Progenitor cell of endocrine pancreas (in vitro differentiated cells): ENCODE results near the gene PNPO. TPM values are rescaled to one million over a fixed set of nuclear protein-coding genes. Genes with fewer than 3 reads are reported as not detected.

ENCODE experiments used
- DNase-seq: peaks from one replicate; pipeline ENCODE4 v3.0.0; 2021; ENCODE audit warnings: low spot score; ENCODE audit not compliant: unreplicated experiment
- H3K27ac Mint-ChIP-seq: 2 replicates; pipeline ENCODE4 v1.8.0; 2021; ENCODE audit warnings: mild to moderate bottlenecking, moderate library complexity, mixed read lengths
- H3K27me3 Mint-ChIP-seq: 2 replicates; pipeline ENCODE4 v1.8.0; 2021; ENCODE audit warnings: mixed read lengths
- H3K36me3 Mint-ChIP-seq: 2 replicates; pipeline ENCODE4 v1.8.0; 2022; ENCODE audit warnings: mixed read lengths; ENCODE audit not compliant: insufficient read depth
- H3K4me1 Mint-ChIP-seq: 2 replicates; pipeline ENCODE4 v1.8.0; 2021; ENCODE audit warnings: low read depth, mixed read lengths
- H3K4me3 Mint-ChIP-seq: 2 replicates; pipeline ENCODE4 v1.8.0; 2021; ENCODE audit warnings: low read depth, mild to moderate bottlenecking, moderate library complexity, mixed read lengths
- H3K9me3 Mint-ChIP-seq: 2 replicates; pipeline ENCODE4 v1.8.0; 2021; ENCODE audit warnings: low read depth, mixed read lengths
- CTCF ChIP-seq: fragments of 200-600 bp; sonication (generic); IDR thresholded peaks from one replicate; pipeline ENCODE4 v1.5.0; 2021; ENCODE audit warnings: antibody characterized with exemption, mild to moderate bottlenecking; ENCODE audit not compliant: unreplicated experiment
- long read RNA-seq: library from polyadenylated mRNA; unstranded; transcript quantifications from one replicate; pipeline ENCODE4 v2.0.0, GENCODE V29; 2020
- total RNA-seq: library from RNA; stranded (reverse); gene quantifications from 2 replicates; pipeline ENCODE4 v1.2.1, GENCODE V29; 2021

The PNPO gene
- total RNA-seq, result 11.9 and 12.2 TPM in 2 replicates
- long read RNA-seq, transcript PNPO-217 (7 exons, 3,465 nt), result major isoform, 25 of 28 reads
- long read RNA-seq, partial matches to known transcripts, result 0 of 28 reads
- long read RNA-seq, other reads (novel, unspliced or antisense), result 0 of 28 reads

- Mint-ChIP-seq H3K9me3 (peaks cover 5% of the 10 kb centered on the region), H3K27ac (peak within 1 kb of the TSS; percentile 38), H3K4me3 (peak within 1 kb of the TSS; percentile 75), H3K36me3 (no peaks in the 10 kb centered on the region), H3K27me3 (peaks cover 12% of the 10 kb centered on the region), H3K4me1 (peaks cover 6% of the 10 kb centered on the region)
- peak; percentile 45 for DNase-seq
- no peak for TF ChIP-seq CTCF
These were observed at the start of gene PNPO for GRCh38 chr17:47941246-47942095. PNPO (plus strand) TSS chr17:47941571; CDS start chr17:47941676, 105 bp downstream.

GRCh38 chr17:47894498-47895346, 46.6 kb upstream of the PNPO start:
- H3K27me3 Mint-ChIP-seq, result no peaks in the 10 kb centered on the region
- DNase-seq, result no peak
- peak overlapping the region; percentile 98 for H3K27ac Mint-ChIP-seq
- H3K4me3 Mint-ChIP-seq, result peak overlapping the region; percentile 96
- H3K9me3 Mint-ChIP-seq, result no peaks in the 10 kb centered on the region
- peaks cover 23% of the 10 kb centered on the region for H3K4me1 Mint-ChIP-seq
- TF ChIP-seq CTCF, result no peak
- peaks cover 2% of the 10 kb centered on the region for H3K36me3 Mint-ChIP-seq

- Mint-ChIP-seq H3K4me3 (peak overlapping the region; percentile 96), H3K9me3 (no peaks in the 10 kb centered on the region), H3K27me3 (no peaks in the 10 kb centered on the region)
These were observed 46.0 kb upstream of the PNPO start for GRCh38 chr17:47895347-47895855.

GRCh38 chr17:47895856-47896671, 45.3 kb upstream of the PNPO start, which contains the start of gene SP2:
SP2 (plus strand) TSS chr17:47896236; CDS start chr17:47896287, 51 bp downstream.
- H3K4me3 Mint-ChIP-seq, result peak within 1 kb of the TSS; percentile 96

More at GRCh38 chr17:47895347-47895855, 46.0 kb upstream of the PNPO start:
- Mint-ChIP-seq H3K36me3 (peaks cover 2% of the 10 kb centered on the region), H3K4me1 (peaks cover 23% of the 10 kb centered on the region), H3K27ac (peak overlapping the region; percentile 98)
- DNase-seq, result no peak
- TF ChIP-seq CTCF, result no peak

More at GRCh38 chr17:47895856-47896671, 45.3 kb upstream of the PNPO start, which contains the start of gene SP2:
- Mint-ChIP-seq H3K27me3 (no peaks in the 10 kb centered on the region), H3K4me1 (peaks cover 23% of the 10 kb centered on the region), H3K36me3 (peaks cover 2% of the 10 kb centered on the region), H3K9me3 (no peaks in the 10 kb centered on the region), H3K27ac (peak within 1 kb of the TSS; percentile 98)
- peak; percentile 100 for DNase-seq
- TF ChIP-seq CTCF, result peak; percentile 26
